Endothelial cell of umbilical vein (primary cell): ENCODE data around the gene ATOX1. TPM values are rescaled to one million over a fixed set of nuclear protein-coding genes. Genes with fewer than 3 reads are reported as not detected.
A peak's percentile ranks its signal among the peaks of the same experiment; 100 is the strongest.

Source experiments
- BruUV-seq: library from RNA; stranded (reverse); fragments of 400-500 nt; replicated peaks from 2 replicates; lab custom pipeline; 2021; lab: Mats Ljungman, UMichigan
- CTCF ChIA-PET: fragments of 300-600, 350-600 bp; sonication (Branson Sonifier 250); formaldehyde crosslinking; loops from one replicate; lab custom pipeline; 2021; ENCODE audit warnings: antibody characterized with exemption, inconsistent platforms; lab: Charles Lee
- POLR2A ChIA-PET: fragments of 300-600, 350-600 bp; sonication (Branson Sonifier 250); formaldehyde crosslinking; loops from one replicate; lab custom pipeline; 2021; ENCODE audit warnings: antibody characterized with exemption, inconsistent platforms; lab: Charles Lee
- DNase-seq: peaks from one replicate; pipeline ENCODE4 v3.0.0-alpha.2; 2011; ENCODE audit warnings: low read depth, low spot score
- FAIRE-seq: peaks from 2 replicates; lab custom pipeline; 2011; peaks lifted over from hg19 to GRCh38; lab: Jason Lieb, UNC
- H2AFZ ChIP-seq: 2 replicates; pipeline ENCODE4 v1.6.0; 2012; ENCODE audit warnings: low read depth, low read length, control low read depth, inconsistent platforms
- H3K27ac ChIP-seq: 2 replicates; pipeline ENCODE4 v1.5.1; 2011; ENCODE audit warnings: low read depth, mild to moderate bottlenecking, control low read depth, low read length, moderate library complexity; ENCODE audit not compliant: insufficient read depth
- H3K27me3 ChIP-seq, 2 experiments: 2 replicates each; pipeline versions ENCODE4 v1.6.0 to v1.6.1; 2011; ENCODE audit warnings: low read length in 2 of 2, mixed read lengths in 1 of 2; ENCODE audit not compliant: control insufficient read depth in 2 of 2, insufficient read depth in 2 of 2
- H3K36me3 ChIP-seq, 2 experiments: 2 replicates in 1 of 2; 3 replicates in 1 of 2; pipeline ENCODE4 v1.5.1; 2011; ENCODE audit warnings: low read length in 2 of 2, mild to moderate bottlenecking in 1 of 2, moderate library complexity in 1 of 2; ENCODE audit not compliant: control insufficient read depth in 2 of 2, insufficient read depth in 2 of 2; ENCODE audit errors: extremely low read depth in 1 of 2
- H3K4me1 ChIP-seq: 3 replicates; pipeline ENCODE4 v1.5.1; 2011; ENCODE audit warnings: mild to moderate bottlenecking, low read length; ENCODE audit not compliant: control insufficient read depth, insufficient read depth; ENCODE audit errors: extremely low read depth
- H3K4me2 ChIP-seq: 2 replicates; pipeline ENCODE4 v1.6.1; 2011; ENCODE audit warnings: low read length, control low read depth, mixed read lengths; ENCODE audit not compliant: insufficient read depth
- H3K4me3 ChIP-seq, 3 experiments: fragments of 200-600 bp in 1 of 3; sonication (generic), shearing (Covaris generic) in 1 of 3; replicated peaks in 1 of 3; 2 replicates each; pipeline ENCODE4 v1.5.1; 2011 to 2016; ENCODE audit warnings: control low read depth in 3 of 3, low read length in 3 of 3, mild to moderate bottlenecking in 2 of 3, inconsistent platforms in 1 of 3, low read depth in 1 of 3, moderate library complexity in 1 of 3; ENCODE audit not compliant: insufficient read depth in 1 of 3
- H3K79me2 ChIP-seq: 2 replicates; pipeline ENCODE4 v1.6.0; 2012; ENCODE audit warnings: low read length, inconsistent platforms; ENCODE audit not compliant: control insufficient read depth, insufficient read depth
- H3K9ac ChIP-seq: replicated peaks from 2 replicates; pipeline ENCODE3; 2011; ENCODE audit warnings: low read length, control low read depth; ENCODE audit not compliant: insufficient read depth; ENCODE audit errors: extremely low read depth
- H3K9me1 ChIP-seq: replicated peaks from 3 replicates; pipeline ENCODE4 v1.6.0; 2011; ENCODE audit warnings: mild to moderate bottlenecking, low read length; ENCODE audit not compliant: control insufficient read depth, insufficient read depth; ENCODE audit errors: extremely low read depth
- H3K9me3 ChIP-seq: replicated peaks from 2 replicates; pipeline ENCODE4 v1.5.1; 2012; ENCODE audit warnings: low read length, inconsistent platforms; ENCODE audit not compliant: control insufficient read depth, insufficient read depth
- H4K20me1 ChIP-seq: replicated peaks from 2 replicates; pipeline ENCODE3; 2011; ENCODE audit warnings: mild to moderate bottlenecking, low read length; ENCODE audit not compliant: control insufficient read depth, insufficient read depth; ENCODE audit errors: extremely low read depth
- GATA2 ChIP-seq: IDR thresholded peaks from 2 replicates; pipeline ENCODE4 v1.7.0; 2011; ENCODE audit warnings: low read depth, mild to moderate bottlenecking, moderate library complexity, mixed read lengths, low read length; ENCODE audit not compliant: insufficient read length, insufficient read depth
- MYC ChIP-seq: IDR thresholded peaks from one replicate; pipeline ENCODE4 v1.6.1; 2011; ENCODE audit warnings: mild to moderate bottlenecking, low read depth, low read length
- POLR2AphosphoS5 ChIP-seq: IDR thresholded peaks from 2 replicates; pipeline ENCODE4 v1.6.1; 2012; ENCODE audit warnings: low read depth, mild to moderate bottlenecking, control low read depth, low read length, moderate library complexity; ENCODE audit not compliant: insufficient read depth
- dilution Hi-C: fragments of 300-500 bp; cut with MboI; formaldehyde crosslinking; loops from one replicate; pipeline ENCODE4 v1.15.0; 2019; ENCODE audit warnings: low sequenced_read_pairs; ENCODE audit not compliant: extremely low pct_ligation_motif_present
- intact Hi-C: fragments of 100-400 bp; cut with micrococcal nuclease; formaldehyde crosslinking; loops from one replicate; pipeline ENCODE4 v1.10.0; 2022
- polyA plus RNA-seq, 4 experiments: library from polyadenylated mRNA; depleted of rRNA in 3 of 4; stranded (reverse) in 3 of 4; unstranded in 1 of 4; fragments of >200 nt; gene quantifications; 2 replicates each; pipeline versions ENCODE4 v1.2.1 to v1.2.3, GENCODE V29; 2011 to 2012; ENCODE audit warnings: missing spikeins in 1 of 4
- total RNA-seq: library from RNA; stranded (reverse); gene quantifications from 2 replicates; pipeline ENCODE4 v1.2.3, GENCODE V29; 2021
- TF ChIP-seq, protein P1 (sequence below), 2 donors: IDR thresholded peaks; 1 replicate in 1 of 2; 2 replicates in 1 of 2; pipeline ENCODE4 v1.5.1; 2011; ENCODE audit warnings: low read length in 2 of 2, mild to moderate bottlenecking in 2 of 2, moderate library complexity in 2 of 2, control low read depth in 1 of 2, inconsistent platforms in 1 of 2, low read depth in 1 of 2; ENCODE audit not compliant: insufficient read depth in 1 of 2; ENCODE audit errors: extremely low read depth in 1 of 2

Gene ATOX1
- total and polyA plus RNA-seq, 2 donors (not counting 3 experiments of a cell fraction or from before 2014, with no cell fraction given): 113 to 292 TPM

DNA sequence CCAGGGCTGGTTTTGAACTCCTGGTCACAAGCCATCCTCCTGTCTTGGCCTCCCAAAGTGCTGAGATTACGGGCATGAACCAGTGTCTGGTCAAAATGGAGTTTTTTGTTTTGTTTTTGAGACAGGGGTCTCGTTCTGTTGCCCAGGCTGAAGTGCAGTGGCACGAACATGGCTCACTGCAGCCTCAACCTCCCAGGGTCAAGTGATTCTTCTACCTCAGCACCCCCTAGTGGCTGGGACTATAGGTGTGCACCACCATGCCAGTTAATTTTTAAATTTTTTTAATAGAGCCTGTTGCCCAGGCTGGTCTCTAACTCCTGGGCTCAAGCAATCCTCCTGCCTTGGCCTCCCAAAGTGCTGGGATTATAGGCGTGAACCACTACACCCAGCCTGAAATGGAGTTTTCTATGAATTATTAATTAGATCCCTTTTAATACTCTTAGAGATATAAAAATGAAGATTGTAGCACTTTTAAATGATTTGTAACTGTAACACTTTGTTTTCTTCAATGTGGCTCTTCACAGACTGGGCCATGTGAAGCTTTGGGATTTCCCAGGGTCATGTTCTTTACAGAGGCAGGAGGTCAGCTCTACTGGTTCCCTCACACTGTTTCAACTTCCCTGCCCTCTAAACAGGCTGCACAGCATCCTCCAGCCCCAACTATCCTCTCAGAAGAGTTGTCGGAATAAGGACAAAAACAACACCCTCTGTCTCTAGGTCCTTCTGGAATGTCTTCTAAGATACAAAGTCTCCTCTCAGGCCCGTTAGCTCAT, 39.0 kb downstream of the ATOX1 start:
- H2AFZ ChIP-seq: no peak overlapping the region
- no peaks in the 10 kb centered on the region for H3K4me1 ChIP-seq
- DNase-seq (peak; percentile 60), FAIRE-seq (peak; percentile 82)
- H3K4me3 ChIP-seq: no peak overlapping the region
- H4K20me1 ChIP-seq: no peaks in the 10 kb centered on the region
- H3K9me3 ChIP-seq: no peaks in the 10 kb centered on the region
- H3K27me3 ChIP-seq: no peaks in the 10 kb centered on the region
- no peak overlapping the region for H3K9ac ChIP-seq
- dilution Hi-C loops: no loop called here
- H3K4me2 ChIP-seq: no peak overlapping the region
- BruUV-seq: no TSS peak
- intact Hi-C loops: loop anchor here (1.0 kb wide), 6 partner anchors 20 to 60 kb away; partner anchors contain the start of gene G3BP1
- H3K27ac ChIP-seq: no peak overlapping the region
- no peaks in the 10 kb centered on the region for H3K79me2 ChIP-seq
- ChIA-PET CTCF (interaction anchor here (0.6 to 9.5 kb wide), 19 partner anchors 10 to 67 kb away, joined by 3 to 173 read pairs (median 6); partner anchors contain the start of gene SPARC), POLR2A (no interaction called here)
- no peak for TF ChIP-seq POLR2AphosphoS5
- TF ChIP-seq, protein P1, sequence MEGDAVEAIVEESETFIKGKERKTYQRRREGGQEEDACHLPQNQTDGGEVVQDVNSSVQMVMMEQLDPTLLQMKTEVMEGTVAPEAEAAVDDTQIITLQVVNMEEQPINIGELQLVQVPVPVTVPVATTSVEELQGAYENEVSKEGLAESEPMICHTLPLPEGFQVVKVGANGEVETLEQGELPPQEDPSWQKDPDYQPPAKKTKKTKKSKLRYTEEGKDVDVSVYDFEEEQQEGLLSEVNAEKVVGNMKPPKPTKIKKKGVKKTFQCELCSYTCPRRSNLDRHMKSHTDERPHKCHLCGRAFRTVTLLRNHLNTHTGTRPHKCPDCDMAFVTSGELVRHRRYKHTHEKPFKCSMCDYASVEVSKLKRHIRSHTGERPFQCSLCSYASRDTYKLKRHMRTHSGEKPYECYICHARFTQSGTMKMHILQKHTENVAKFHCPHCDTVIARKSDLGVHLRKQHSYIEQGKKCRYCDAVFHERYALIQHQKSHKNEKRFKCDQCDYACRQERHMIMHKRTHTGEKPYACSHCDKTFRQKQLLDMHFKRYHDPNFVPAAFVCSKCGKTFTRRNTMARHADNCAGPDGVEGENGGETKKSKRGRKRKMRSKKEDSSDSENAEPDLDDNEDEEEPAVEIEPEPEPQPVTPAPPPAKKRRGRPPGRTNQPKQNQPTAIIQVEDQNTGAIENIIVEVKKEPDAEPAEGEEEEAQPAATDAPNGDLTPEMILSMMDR (IDR thresholded peaks at IDR 0.05; ENCODE audit: extremely low read depth in 1 of 2, insufficient read depth in 1 of 2, low read depth in 1 of 2, low read length in 2 of 2): peak; percentile 52 to 67
- no peaks in the 10 kb centered on the region for H3K9me1 ChIP-seq
- H3K36me3 ChIP-seq: no peaks in the 10 kb centered on the region

DNA sequence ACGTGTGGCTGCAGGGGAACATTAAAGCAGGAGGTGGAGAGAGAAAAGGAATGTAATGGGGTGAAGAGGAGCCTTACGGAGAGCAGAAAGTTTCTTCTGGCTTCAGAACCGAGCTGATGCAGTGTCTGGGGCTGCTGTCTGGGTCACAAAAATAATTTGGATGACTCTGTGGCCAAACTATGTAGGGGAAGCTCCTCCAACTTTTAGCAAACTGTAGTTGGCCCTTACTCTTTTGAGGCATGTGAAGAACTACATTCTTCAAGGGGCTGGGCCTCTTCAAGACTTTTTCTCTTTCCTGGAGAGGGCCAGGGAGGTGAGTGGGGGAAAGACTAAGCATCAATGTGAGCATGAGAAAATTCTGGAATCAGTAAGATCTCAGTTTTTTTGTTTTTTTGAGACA, 39.8 kb downstream of the ATOX1 start:
- no peaks in the 10 kb centered on the region for H3K27me3 ChIP-seq
- H3K9ac ChIP-seq: no peak overlapping the region
- intact Hi-C loops: loop anchor here (1.0 kb wide), 6 partner anchors 19 to 59 kb away; partner anchors contain the start of gene G3BP1
- dilution Hi-C loops: no loop called here
- H3K4me1 ChIP-seq: no peaks in the 10 kb centered on the region
- no peak overlapping the region for H3K4me3 ChIP-seq
- no peaks in the 10 kb centered on the region for H3K79me2 ChIP-seq
- no peak overlapping the region for H3K4me2 ChIP-seq
- DNase-seq (no peak), FAIRE-seq (no peak)
- no TSS peak for BruUV-seq
- CTCF ChIA-PET: interaction anchor here (0.6 to 9.5 kb wide), 15 partner anchors 10 to 67 kb away, joined by 3 to 173 read pairs (median 5); partner anchors contain the start of gene SPARC
- H3K36me3 ChIP-seq: no peaks in the 10 kb centered on the region
- no peaks in the 10 kb centered on the region for H3K9me1 ChIP-seq
- no peak overlapping the region for H2AFZ ChIP-seq
- H4K20me1 ChIP-seq: no peaks in the 10 kb centered on the region
- POLR2A ChIA-PET: interaction anchor here (1.4 kb wide), 1 partner anchor 32 kb away, joined by 3 read pairs; the partner anchor contains the start of gene SPARC
- no peaks in the 10 kb centered on the region for H3K9me3 ChIP-seq
- no peak overlapping the region for H3K27ac ChIP-seq
- TF ChIP-seq MYC: no peak
- TF ChIP-seq GATA2: no peak
